HEK293 (cell line): ENCODE measurements around the gene EDA.
A peak's percentile ranks its signal among the peaks of the same experiment; 100 is the strongest.

Experiments used
- CTCF ChIA-PET: fragments of 350-600 bp; formaldehyde crosslinking; extraction: SDS; loops from one replicate; lab custom pipeline; 2021; ENCODE audit warnings: antibody characterized with exemption; lab: Yijun Ruan, JAX
- POLR2A ChIA-PET: fragments of 300-600 bp; formaldehyde crosslinking; extraction: SDS; loops from one replicate; lab custom pipeline; 2020; ENCODE audit warnings: antibody characterized with exemption, inconsistent platforms; lab: Yijun Ruan, JAX
- H3K27ac ChIP-seq: fragments of 200-500 bp; sonication (Bioruptor generic); 2 replicates; pipeline ENCODE4 v1.5.1; 2014; ENCODE audit warnings: low read depth, low read length, control low read depth, inconsistent platforms; ENCODE audit errors: extremely low read depth
- H3K36me3 ChIP-seq, 2 experiments: fragments of 200-500 bp in 1 of 2; sonication (Bioruptor generic) in 1 of 2; 1 replicate in 1 of 2; 2 replicates in 1 of 2; pipeline ENCODE4 v1.5.1; 2014 to 2017; ENCODE audit warnings: inconsistent platforms in 2 of 2, low read length in 2 of 2; ENCODE audit not compliant: control insufficient read depth in 2 of 2, insufficient read depth in 1 of 2
- H3K4me1 ChIP-seq: fragments of 200-500 bp; sonication (Bioruptor generic); 2 replicates; pipeline ENCODE4 v1.5.1; 2014; ENCODE audit warnings: mild to moderate bottlenecking, low read length, inconsistent platforms; ENCODE audit not compliant: control insufficient read depth, insufficient read depth
- H3K4me3 ChIP-seq: 2 replicates; pipeline ENCODE4 v1.5.1; 2011; ENCODE audit warnings: low read depth, mild to moderate bottlenecking, control low read depth, low read length, moderate library complexity
- H3K9me3 ChIP-seq: fragments of 200-500 bp; sonication (Bioruptor generic); 2 replicates; pipeline ENCODE4 v1.5.1; 2014; ENCODE audit warnings: low read depth, low read length, inconsistent platforms; ENCODE audit not compliant: control insufficient read depth, insufficient read depth
- GLIS2 ChIP-seq: fragments of 450-650 bp; formaldehyde crosslinking; IDR thresholded peaks from 2 replicates; pipeline ENCODE4 v1.5.1; 2016; ENCODE audit warnings: missing biosample characterization, missing genetic modification characterization
- IKZF3 ChIP-seq: fragments of 450-650 bp; IDR thresholded peaks from 2 replicates; pipeline ENCODE4 v1.5.0; 2018; ENCODE audit warnings: missing biosample characterization, mild to moderate bottlenecking, missing genetic modification characterization, moderate library complexity
- KLF10 ChIP-seq: fragments of 450-650 bp; IDR thresholded peaks from 2 replicates; pipeline ENCODE4 v1.5.1; 2018; ENCODE audit warnings: missing biosample characterization, mild to moderate bottlenecking, missing genetic modification characterization
- KLF16 ChIP-seq: fragments of 450-650 bp; formaldehyde crosslinking; IDR thresholded peaks from 2 replicates; pipeline ENCODE4 v1.5.1; 2017; ENCODE audit warnings: missing biosample characterization, missing genetic modification characterization
- KLF8 ChIP-seq: fragments of 450-650 bp; formaldehyde crosslinking; IDR thresholded peaks from 2 replicates; pipeline ENCODE4 v1.5.1; 2016; ENCODE audit warnings: missing biosample characterization, missing genetic modification characterization
- KLF9 ChIP-seq: fragments of 450-650 bp; formaldehyde crosslinking; IDR thresholded peaks from 2 replicates; pipeline ENCODE4 v1.5.1; 2016; ENCODE audit warnings: missing biosample characterization, missing genetic modification characterization, low read depth
- OSR2 ChIP-seq: fragments of 450-650 bp; formaldehyde crosslinking; IDR thresholded peaks from 2 replicates; pipeline ENCODE4 v1.5.1; 2016; ENCODE audit warnings: missing biosample characterization, missing genetic modification characterization
- OVOL3 ChIP-seq: fragments of 450-650 bp; formaldehyde crosslinking; IDR thresholded peaks from 2 replicates; pipeline ENCODE4 v1.5.1; 2016; ENCODE audit warnings: missing biosample characterization, missing genetic modification characterization
- PATZ1 ChIP-seq: fragments of 450-650 bp; formaldehyde crosslinking; IDR thresholded peaks from 2 replicates; pipeline ENCODE4 v1.5.1; 2016; ENCODE audit warnings: missing biosample characterization, missing genetic modification characterization
- PBX3 ChIP-seq: sonication (generic); formaldehyde crosslinking; IDR thresholded peaks from 2 replicates; pipeline ENCODE4 v1.8.1; 2022; ENCODE audit warnings: mild to moderate bottlenecking, moderate library complexity, missing genetic modification reagents
- SP2 ChIP-seq: fragments of 450-650 bp; formaldehyde crosslinking; IDR thresholded peaks from 2 replicates; pipeline ENCODE4 v1.5.1; 2016; ENCODE audit warnings: missing biosample characterization, missing genetic modification characterization
- SP3 ChIP-seq: fragments of 450-650 bp; formaldehyde crosslinking; IDR thresholded peaks from 2 replicates; pipeline ENCODE4 v1.5.1; 2016; ENCODE audit warnings: missing biosample characterization, missing genetic modification characterization
- ZBTB20 ChIP-seq: fragments of 450-650 bp; formaldehyde crosslinking; IDR thresholded peaks from 2 replicates; pipeline ENCODE4 v1.5.1; 2016; ENCODE audit warnings: missing biosample characterization, missing genetic modification characterization
- ZBTB48 ChIP-seq: fragments of 450-650 bp; formaldehyde crosslinking; IDR thresholded peaks from 2 replicates; pipeline ENCODE4 v1.5.1; 2016; ENCODE audit warnings: missing biosample characterization, missing genetic modification characterization
- ZIC2 ChIP-seq: fragments of 450-650 bp; formaldehyde crosslinking; IDR thresholded peaks from 2 replicates; pipeline ENCODE4 v1.5.1; 2016; ENCODE audit warnings: missing biosample characterization, missing genetic modification characterization
- ZNF132 ChIP-seq: fragments of 450-650 bp; formaldehyde crosslinking; IDR thresholded peaks from 2 replicates; pipeline ENCODE4 v1.5.1; 2017; ENCODE audit warnings: missing biosample characterization, missing genetic modification characterization, borderline replicate concordance
- ZNF138 ChIP-seq: fragments of 450-650 bp; formaldehyde crosslinking; IDR thresholded peaks from 2 replicates; pipeline ENCODE4 v1.5.1; 2016; ENCODE audit warnings: missing biosample characterization, missing genetic modification characterization, borderline replicate concordance
- ZNF214 ChIP-seq: fragments of 450-650 bp; formaldehyde crosslinking; IDR thresholded peaks from 2 replicates; pipeline ENCODE4 v1.5.1; 2017; ENCODE audit warnings: missing biosample characterization, mild to moderate bottlenecking, missing genetic modification characterization, borderline replicate concordance
- ZNF341 ChIP-seq: fragments of 450-650 bp; formaldehyde crosslinking; IDR thresholded peaks from 2 replicates; pipeline ENCODE4; 2016; ENCODE audit warnings: low read depth, missing biosample characterization, missing genetic modification characterization
- ZNF366 ChIP-seq: fragments of 450-650 bp; formaldehyde crosslinking; conservative IDR thresholded peaks from 2 replicates; pipeline ENCODE4 v1.5.1; 2016; ENCODE audit warnings: missing biosample characterization, missing genetic modification characterization
- ZNF398 ChIP-seq: fragments of 450-650 bp; formaldehyde crosslinking; IDR thresholded peaks from 2 replicates; pipeline ENCODE4 v1.5.1; 2017; ENCODE audit warnings: missing biosample characterization, missing genetic modification characterization
- ZNF600 ChIP-seq: fragments of 450-650 bp; formaldehyde crosslinking; IDR thresholded peaks from 2 replicates; pipeline ENCODE4 v1.5.1; 2016; ENCODE audit warnings: missing biosample characterization, missing genetic modification characterization
- ZNF610 ChIP-seq: fragments of 450-650 bp; formaldehyde crosslinking; IDR thresholded peaks from 2 replicates; pipeline ENCODE4 v1.5.1; 2016; ENCODE audit warnings: missing biosample characterization, missing genetic modification characterization, borderline replicate concordance
- ZNF777 ChIP-seq: fragments of 450-650 bp; formaldehyde crosslinking; IDR thresholded peaks from 2 replicates; pipeline ENCODE4 v1.5.1; 2017; ENCODE audit warnings: missing biosample characterization, missing genetic modification characterization, borderline replicate concordance
- ZSCAN30 ChIP-seq: fragments of 450-650 bp; IDR thresholded peaks from 2 replicates; pipeline ENCODE4 v1.5.1; 2018; ENCODE audit warnings: missing biosample characterization, mild to moderate bottlenecking, missing genetic modification characterization, moderate library complexity
- TF ChIP-seq, protein P1 (sequence below): fragments of 450-650 bp; formaldehyde crosslinking; IDR thresholded peaks from 2 replicates; pipeline ENCODE4 v1.5.1; 2017; ENCODE audit warnings: missing biosample characterization, mild to moderate bottlenecking, missing genetic modification characterization, moderate library complexity

The EDA gene

DNA sequence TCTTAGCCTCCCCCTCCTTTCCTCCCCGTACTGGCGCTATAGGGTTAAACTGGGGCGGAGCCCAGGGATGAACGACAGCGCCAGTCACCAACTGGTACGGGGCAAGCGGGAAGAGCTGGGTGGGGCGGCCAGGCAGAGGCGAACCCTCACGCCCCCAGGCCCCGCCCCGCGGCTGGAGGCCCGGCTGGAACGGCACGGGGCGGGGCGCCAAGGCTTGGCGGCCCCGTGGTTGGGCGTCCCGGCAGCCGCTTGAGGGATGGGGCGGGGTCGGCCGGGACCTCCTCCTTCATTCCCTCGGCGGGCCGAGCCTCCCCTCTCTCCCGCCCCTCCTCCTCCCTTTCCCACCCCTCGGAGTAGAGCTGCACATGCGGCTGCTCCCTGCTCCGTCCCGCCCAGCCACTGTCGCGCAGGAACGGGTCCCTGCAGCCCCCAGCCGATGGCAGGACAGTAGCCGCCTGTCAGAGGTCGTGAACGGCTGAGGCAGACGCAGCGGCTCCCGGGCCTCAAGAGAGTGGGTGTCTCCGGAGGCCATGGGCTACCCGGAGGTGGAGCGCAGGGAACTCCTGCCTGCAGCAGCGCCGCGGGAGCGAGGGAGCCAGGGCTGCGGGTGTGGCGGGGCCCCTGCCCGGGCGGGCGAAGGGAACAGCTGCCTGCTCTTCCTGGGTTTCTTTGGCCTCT lies at the start of gene EDA:
TSS of gene EDA (plus strand) at position 335 of the 678 bp plus-strand sequence.
- Histone ChIP-seq H3K27ac (peak within 1 kb of the TSS; percentile 34; the same call in 1 of the 2 replicates), H3K9me3 (no peaks in the 10 kb centered on the region; the same call in 1 of the 2 replicates), H3K36me3 (no peaks in the 10 kb centered on the region), H3K4me1 (peaks cover 3% of the 10 kb centered on the region; the same call in 1 of the 2 replicates), H3K4me3 (peak within 1 kb of the TSS; percentile 52)
- POLR2A ChIA-PET: interaction anchor here (0.5 to 1.0 kb wide), 3 partner anchors 59 to 482 kb away, joined by 3 to 7 read pairs (median 5); no protein-coding TSS in a partner anchor
- CTCF ChIA-PET: interaction anchor here (0.6 kb wide), 2 partner anchors 411 to 517 kb away, joined by 4 to 6 read pairs; partner anchors contain the start of gene IGBP1
- peak; percentile 68 for TF ChIP-seq ZNF600
- peak; percentile 95 for TF ChIP-seq ZNF341 (tag by site-specific recombination)
- peak; percentile 42 for TF ChIP-seq ZNF366 (tag by site-specific recombination)
- TF ChIP-seq PATZ1 (tag by site-specific recombination): 0 out of 2 replicates have a peak, but pooled peaks have one; percentile 30
- TF ChIP-seq, protein P1, sequence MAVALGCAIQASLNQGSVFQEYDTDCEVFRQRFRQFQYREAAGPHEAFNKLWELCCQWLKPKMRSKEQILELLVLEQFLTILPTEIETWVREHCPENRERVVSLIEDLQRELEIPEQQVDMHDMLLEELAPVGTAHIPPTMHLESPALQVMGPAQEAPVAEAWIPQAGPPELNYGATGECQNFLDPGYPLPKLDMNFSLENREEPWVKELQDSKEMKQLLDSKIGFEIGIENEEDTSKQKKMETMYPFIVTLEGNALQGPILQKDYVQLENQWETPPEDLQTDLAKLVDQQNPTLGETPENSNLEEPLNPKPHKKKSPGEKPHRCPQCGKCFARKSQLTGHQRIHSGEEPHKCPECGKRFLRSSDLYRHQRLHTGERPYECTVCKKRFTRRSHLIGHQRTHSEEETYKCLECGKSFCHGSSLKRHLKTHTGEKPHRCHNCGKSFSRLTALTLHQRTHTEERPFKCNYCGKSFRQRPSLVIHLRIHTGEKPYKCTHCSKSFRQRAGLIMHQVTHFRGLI (tag by site-specific recombination): peak; percentile 55
- no peak for TF ChIP-seq ZNF610 (tag by site-specific recombination)
- TF ChIP-seq PBX3 (CRISPR knock-in tag): peak; percentile 94
- TF ChIP-seq ZNF132: no peak
- peak; percentile 57; the same call in 1 of the 2 replicates for TF ChIP-seq KLF16 (tag by site-specific recombination)
- TF ChIP-seq SP2: peak; percentile 67
- TF ChIP-seq IKZF3 (tag by site-specific recombination): peak; percentile 45; the same call in 1 of the 2 replicates
- peak; percentile 30; the same call in 1 of the 2 replicates for TF ChIP-seq KLF8
- TF ChIP-seq KLF9 (tag by site-specific recombination): peak; percentile 43; the same call in 1 of the 2 replicates
- TF ChIP-seq ZBTB48 (tag by site-specific recombination): peak; percentile 20; the same call in 1 of the 2 replicates
- peak; percentile 43; the same call in 1 of the 2 replicates for TF ChIP-seq ZNF777 (tag by site-specific recombination)
- no peak for TF ChIP-seq ZSCAN30 (tag by site-specific recombination)
- peak; percentile 90 for TF ChIP-seq SP3 (tag by site-specific recombination)
- peak; percentile 35 for TF ChIP-seq ZIC2 (tag by site-specific recombination)
- TF ChIP-seq ZNF398 (tag by site-specific recombination): peak; percentile 80
- TF ChIP-seq GLIS2 (tag by site-specific recombination): 0 out of 2 replicates have a peak, but pooled peaks have one; percentile 12
- peak; percentile 49; the same call in 1 of the 2 replicates for TF ChIP-seq OSR2 (tag by site-specific recombination)
- no peak for TF ChIP-seq OVOL3 (tag by site-specific recombination)
- peak; percentile 86 for TF ChIP-seq ZBTB20 (tag by site-specific recombination)
- no peak for TF ChIP-seq ZNF214 (tag by site-specific recombination)
- no peak for TF ChIP-seq ZNF138 (tag by site-specific recombination)
- peak; percentile 75 for TF ChIP-seq KLF10 (tag by site-specific recombination)
